H7 (cell line): Measurements from ENCODE around the gene HS3ST6. TPM values are rescaled to one million over a fixed set of nuclear protein-coding genes. Genes with fewer than 3 reads are reported as not detected.
"Not testable (repeated sequence)": the region's sequence is repeated elsewhere in the genome, so short reads cannot be mapped to it uniquely, and the experiment has no call there.

Source experiments
- DNase-seq: peaks from one replicate; pipeline ENCODE4 v3.0.0; 2012
- H3K27me3 ChIP-seq: 2 replicates; pipeline ENCODE4 v1.6.0; 2011; ENCODE audit warnings: mild to moderate bottlenecking, low read length; ENCODE audit not compliant: control insufficient read depth, insufficient read depth
- H3K36me3 ChIP-seq: replicated peaks from 2 replicates; pipeline ENCODE4 v1.5.1; 2011; ENCODE audit warnings: low read length; ENCODE audit not compliant: control insufficient read depth, insufficient read depth
- H3K4me3 ChIP-seq: 2 replicates; pipeline ENCODE4 v1.5.1; 2011; ENCODE audit warnings: low read depth, mild to moderate bottlenecking, control low read depth, low read length, moderate library complexity; ENCODE audit not compliant: insufficient read depth
- total RNA-seq: library from RNA; depleted of rRNA; stranded (reverse); fragments of >200 nt; shearing (Covaris generic); gene quantifications from 2 replicates; pipeline ENCODE4 v1.2.3, GENCODE V29; 2014

The HS3ST6 gene
- total RNA-seq, 1 experiment from 2014 or later, result not detected

DNA sequence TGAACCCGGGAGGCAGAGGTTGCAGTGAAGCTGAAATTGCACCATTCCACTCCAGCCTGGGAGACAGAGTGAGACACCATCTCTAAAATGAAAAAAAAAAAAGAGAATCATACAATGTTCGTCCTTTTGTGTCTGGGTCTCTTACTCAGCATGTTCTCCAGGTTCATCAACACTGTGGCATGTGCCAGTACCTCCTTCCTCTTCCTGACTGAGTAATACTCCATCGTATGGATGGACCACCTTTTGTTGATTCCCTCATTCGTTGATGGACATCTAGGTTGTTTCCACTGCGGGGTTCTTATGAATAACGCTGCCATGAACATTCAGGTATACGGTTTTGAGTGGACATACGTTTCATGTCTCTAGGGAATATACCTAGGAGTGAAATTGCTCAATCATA, 4.1 kb upstream of the HS3ST6 start:
- Histone ChIP-seq H3K36me3 (no peaks in the 10 kb centered on the region), H3K27me3 (peaks cover 62% of the 10 kb centered on the region), H3K4me3 (no peak overlapping the region)
- DNase-seq, result no peak

DNA sequence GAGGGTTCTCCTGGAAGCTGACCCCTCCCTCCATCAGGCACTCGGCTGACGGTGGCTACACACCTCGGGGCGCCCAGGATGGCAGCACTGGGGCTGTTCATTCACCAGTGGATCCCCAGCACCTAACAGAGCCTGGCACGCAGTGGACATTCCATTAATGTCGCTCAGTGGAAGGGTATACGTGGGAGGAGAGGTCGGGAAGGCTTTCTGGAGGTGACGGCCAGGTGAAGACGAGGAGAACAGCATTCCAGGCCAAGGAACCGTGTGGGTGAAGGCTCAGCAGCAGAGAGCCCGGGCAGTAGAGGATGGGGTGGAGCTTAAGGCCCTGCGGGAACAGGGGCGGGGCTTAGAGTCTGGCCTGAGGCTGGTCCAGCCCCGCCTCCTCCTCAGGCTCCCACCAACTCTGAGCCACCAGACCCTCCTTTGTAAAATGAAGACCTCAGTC, 2.5 kb upstream of the HS3ST6 start:
- peak; percentile 93 for DNase-seq
- no peak overlapping the region for H3K4me3 ChIP-seq
- H3K27me3 ChIP-seq, result peaks cover 78% of the 10 kb centered on the region
- no peaks in the 10 kb centered on the region for H3K36me3 ChIP-seq

DNA sequence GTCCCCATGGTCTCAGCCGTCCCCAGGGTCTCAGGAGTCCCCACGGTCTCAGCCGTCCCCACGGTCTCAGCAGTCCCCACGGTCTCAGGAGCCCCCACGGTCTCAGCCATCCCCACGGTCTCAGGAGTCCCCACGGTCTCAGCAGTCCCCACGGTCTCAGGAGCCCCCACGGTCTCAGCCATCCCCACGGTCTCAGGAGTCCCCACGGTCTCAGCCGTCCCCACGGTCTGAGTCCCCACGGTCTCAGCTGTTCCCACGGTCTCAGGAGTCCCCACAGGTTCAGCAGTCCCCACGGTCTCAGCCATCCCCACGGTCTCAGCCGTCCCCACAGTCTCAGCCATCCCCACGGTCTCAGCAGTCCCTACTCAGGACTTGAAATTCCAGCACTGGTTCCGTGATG, 1.9 kb upstream of the HS3ST6 start:
- DNase-seq, H3K4me3 ChIP-seq, H3K36me3 ChIP-seq: not testable (repeated sequence)
- peaks cover 82% of the 10 kb centered on the region for H3K27me3 ChIP-seq

DNA sequence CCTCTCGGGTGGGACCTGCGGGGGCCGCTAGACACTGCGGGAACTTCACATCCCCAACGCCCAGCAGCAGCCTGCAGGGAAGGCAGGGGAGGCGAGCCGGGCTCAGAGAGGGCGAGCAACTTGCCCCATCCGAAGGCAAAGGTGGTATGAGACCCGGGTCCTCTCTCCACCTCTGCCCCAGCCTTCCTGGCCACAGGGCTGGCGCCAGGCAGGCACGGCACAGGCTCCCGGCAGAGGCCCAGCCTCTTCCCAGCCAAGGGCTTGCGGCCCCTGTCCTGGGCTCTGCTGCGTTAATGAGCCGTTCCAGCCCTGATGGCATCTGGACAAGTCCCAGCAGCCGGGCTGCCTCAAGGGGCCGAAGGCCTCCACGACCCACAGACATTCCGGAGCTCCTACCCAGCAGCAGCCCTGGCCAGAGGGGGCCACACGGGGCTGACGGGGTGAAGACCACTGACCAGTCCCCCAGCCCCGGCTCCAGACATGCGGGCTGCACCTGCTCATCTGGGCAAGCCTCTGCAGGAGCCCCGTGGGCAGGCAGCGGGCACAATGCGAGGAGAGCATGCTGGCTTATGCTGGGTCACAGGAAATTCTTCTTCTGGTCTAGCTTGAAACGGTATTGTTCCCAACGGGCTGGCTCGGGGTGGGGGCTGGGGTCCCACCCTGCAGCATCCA, 1.2 kb upstream of the HS3ST6 start:
- peak; percentile 69 for DNase-seq
- no peak overlapping the region for H3K4me3 ChIP-seq
- H3K27me3 ChIP-seq, result peaks cover 85% of the 10 kb centered on the region
- H3K36me3 ChIP-seq, result no peaks in the 10 kb centered on the region

DNA sequence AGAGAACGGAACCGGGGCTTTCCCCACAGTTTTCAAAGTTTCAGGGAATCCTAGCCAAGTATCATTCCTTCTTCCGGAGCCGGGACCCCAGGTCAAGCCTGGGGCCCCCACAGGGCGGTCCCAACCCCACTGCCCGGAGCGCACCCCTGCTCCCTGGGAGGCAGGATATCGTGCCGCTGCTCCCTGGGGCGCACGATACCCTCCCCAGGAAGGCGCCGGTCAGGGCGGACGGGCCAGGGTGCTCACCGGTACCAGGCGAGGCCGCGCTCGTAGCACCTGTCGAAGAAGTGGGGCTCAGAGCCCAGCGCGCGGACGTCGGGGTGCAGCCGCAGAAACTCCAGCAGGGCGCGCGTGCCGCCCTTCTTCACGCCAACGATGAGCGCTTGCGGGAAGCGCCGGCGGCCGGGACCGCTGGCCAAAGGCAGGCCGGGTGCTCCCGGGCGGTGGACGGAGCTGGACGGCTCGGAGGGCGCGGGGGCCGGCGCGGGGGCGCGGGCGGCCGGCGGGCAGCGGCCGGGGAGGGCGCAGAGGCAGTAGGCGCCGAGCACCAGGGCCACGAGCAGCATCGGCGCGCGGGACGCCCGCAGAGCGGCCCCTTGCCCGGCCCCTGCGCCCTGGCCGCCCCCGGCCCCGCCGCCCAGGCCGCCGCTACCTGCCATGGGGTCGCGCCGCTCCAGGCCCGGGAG, 407 bp downstream of the HS3ST6 start:
- Histone ChIP-seq H3K27me3 (peaks cover 76% of the 10 kb centered on the region), H3K36me3 (no peaks in the 10 kb centered on the region), H3K4me3 (peak overlapping the region; percentile 23; the same call in 1 of the 2 replicates)
- peak; percentile 74 for DNase-seq

DNA sequence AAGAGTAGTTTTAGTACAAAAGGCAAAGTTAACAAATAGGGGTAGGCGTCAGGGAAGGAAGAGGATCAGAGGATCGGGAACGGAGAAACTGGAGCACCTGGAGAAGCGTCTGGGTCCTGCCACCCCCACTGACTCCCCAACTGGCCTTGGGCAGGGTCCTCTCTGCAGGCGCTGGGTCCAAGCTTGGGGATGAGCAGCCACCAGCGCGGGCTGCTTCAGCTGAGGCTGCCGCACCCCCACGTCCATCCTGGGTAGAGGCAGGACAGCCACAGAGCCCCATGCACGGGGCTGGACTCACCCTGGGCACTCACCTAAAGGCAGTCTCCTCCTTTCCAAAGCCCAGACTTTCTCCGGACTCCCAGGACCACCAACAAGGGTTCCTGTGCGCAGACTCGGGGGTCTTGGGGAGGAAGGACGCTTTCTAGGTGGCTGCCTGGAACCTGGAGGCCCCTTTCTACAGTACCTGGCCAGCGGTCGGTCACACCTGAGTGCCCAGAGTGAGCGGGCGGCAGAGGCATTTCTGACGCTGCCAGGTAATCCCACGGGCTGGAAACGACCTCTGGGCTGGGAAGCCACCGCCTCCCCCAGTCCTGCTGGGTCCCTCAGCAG, 1.1 kb downstream of the HS3ST6 start:
- H3K4me3 ChIP-seq, result peak overlapping the region; percentile 23; the same call in 1 of the 2 replicates
- H3K27me3 ChIP-seq, result peaks cover 69% of the 10 kb centered on the region
- peak; percentile 62 for DNase-seq
- no peaks in the 10 kb centered on the region for H3K36me3 ChIP-seq

DNA sequence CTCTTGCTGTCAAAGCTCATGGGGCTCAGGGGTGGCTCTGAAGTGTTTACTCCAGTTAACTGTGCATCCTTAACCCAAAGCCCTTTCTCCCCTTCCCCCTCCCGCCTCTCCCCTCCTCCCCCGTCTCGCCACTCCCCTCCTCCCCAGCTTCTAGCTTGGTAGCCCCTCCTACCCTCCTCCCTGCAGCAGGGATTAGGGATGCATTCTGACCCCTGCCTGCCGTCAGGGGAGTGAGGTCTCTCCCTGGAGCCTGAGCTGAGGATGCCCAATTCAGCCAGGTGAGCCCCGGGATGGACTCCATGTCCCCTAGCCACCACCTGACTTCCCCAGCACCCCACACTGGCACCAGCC, 1.6 kb downstream of the HS3ST6 start:
- H3K27me3 ChIP-seq, result peaks cover 68% of the 10 kb centered on the region
- DNase-seq, result peak; percentile 91
- H3K36me3 ChIP-seq, result no peaks in the 10 kb centered on the region
- peak overlapping the region; percentile 0; the same call in 1 of the 2 replicates for H3K4me3 ChIP-seq

DNA sequence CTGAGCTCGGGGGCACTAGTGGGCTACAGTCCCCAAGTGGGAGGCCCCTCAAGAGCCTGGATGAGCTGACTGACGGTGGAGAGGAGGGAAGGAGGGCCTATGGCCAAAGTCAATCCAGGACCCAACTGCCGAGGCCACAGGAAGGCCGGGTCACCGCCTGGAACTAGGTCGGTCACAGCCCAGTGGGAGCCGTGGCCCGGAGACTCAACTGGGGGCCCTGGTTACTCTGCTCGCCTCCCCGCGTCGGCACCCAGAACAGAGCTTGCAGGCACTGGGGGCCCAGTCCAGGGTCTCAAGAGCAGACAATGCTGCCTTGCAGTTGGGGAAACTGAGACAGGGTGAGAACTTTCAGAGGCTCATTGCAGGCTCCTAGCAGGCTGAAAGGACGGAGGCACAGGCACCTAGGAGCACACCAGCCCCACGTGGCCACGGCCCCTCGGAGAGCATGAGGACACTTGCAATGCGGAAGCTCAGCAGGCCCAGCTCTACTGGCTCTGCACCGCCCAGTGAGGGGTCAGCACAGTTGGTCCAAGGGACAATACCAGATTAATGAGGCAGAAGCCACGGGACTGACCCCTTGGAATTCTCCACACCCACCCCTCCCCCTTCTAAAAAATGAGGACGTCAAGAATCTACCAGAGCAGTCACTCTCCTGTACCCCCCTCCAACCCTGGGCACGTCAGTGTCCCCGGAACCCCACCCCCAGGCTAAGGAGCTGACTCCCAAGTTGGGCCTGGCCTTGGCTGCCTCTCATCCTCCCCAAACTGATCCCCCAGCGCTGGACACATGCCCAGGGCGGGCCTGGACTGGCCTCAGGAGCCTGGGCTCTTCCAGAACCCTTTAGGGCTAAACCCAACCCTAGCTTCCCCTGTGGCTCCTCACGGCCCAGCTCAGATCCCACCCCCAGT, 2.2 kb downstream of the HS3ST6 start:
- no peak for DNase-seq
- Histone ChIP-seq H3K36me3 (no peaks in the 10 kb centered on the region), H3K4me3 (no peak overlapping the region), H3K27me3 (peaks cover 64% of the 10 kb centered on the region)

DNA sequence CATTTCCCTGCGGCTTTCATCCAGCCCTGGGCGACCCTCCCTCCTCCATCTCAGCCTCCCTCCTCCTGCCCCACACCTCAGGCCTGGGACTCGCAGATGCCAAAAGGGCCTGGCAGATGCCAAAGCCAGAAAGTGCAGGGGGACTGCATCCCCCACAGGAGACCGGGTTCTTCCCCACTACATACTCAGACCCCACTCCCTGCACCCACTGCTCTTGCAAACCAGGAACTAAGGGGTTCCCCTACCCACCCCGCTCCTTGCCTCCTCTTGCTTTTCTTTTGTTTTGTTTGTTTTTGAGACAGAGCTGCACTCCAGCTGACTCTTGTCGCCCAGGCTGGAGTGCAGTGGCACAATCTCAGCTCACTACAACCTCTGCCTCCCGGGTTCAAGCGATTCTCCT, 3.2 kb downstream of the HS3ST6 start:
- no peak for DNase-seq
- peaks cover 55% of the 10 kb centered on the region for H3K27me3 ChIP-seq

DNA sequence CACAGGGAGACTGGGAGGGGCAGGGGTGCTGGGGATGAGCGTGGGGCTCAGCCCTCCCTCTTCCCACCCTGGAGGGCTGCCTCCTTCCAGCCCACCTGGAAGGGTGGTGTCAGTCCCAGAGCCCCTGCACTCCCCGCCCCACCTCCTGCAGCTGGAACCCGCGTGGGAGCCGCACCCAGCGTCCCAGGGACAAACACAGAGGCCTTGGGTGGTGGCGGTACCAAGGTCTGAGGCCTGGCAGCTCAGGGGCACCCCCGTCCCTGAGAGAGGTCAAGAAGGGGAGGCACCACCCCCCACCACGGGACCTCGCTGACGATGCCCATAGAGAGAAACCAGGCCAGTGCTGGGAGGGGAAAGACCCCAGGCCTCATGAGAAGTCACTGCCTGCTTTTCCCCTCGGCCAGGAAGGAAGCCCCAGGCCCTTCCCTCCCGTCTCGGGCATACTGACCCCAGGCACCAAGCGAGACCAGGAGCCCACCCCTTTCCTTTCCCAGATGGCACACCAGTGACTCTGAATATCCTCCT, 4.1 kb downstream of the HS3ST6 start:
- Histone ChIP-seq H3K4me3 (no peak overlapping the region), H3K27me3 (peaks cover 46% of the 10 kb centered on the region), H3K36me3 (no peaks in the 10 kb centered on the region)
- DNase-seq, result peak; percentile 67

More for the DNA sequence above, 3.2 kb downstream of the HS3ST6 start:
- Histone ChIP-seq H3K36me3 (no peaks in the 10 kb centered on the region), H3K4me3 (no peak overlapping the region)

DNA sequence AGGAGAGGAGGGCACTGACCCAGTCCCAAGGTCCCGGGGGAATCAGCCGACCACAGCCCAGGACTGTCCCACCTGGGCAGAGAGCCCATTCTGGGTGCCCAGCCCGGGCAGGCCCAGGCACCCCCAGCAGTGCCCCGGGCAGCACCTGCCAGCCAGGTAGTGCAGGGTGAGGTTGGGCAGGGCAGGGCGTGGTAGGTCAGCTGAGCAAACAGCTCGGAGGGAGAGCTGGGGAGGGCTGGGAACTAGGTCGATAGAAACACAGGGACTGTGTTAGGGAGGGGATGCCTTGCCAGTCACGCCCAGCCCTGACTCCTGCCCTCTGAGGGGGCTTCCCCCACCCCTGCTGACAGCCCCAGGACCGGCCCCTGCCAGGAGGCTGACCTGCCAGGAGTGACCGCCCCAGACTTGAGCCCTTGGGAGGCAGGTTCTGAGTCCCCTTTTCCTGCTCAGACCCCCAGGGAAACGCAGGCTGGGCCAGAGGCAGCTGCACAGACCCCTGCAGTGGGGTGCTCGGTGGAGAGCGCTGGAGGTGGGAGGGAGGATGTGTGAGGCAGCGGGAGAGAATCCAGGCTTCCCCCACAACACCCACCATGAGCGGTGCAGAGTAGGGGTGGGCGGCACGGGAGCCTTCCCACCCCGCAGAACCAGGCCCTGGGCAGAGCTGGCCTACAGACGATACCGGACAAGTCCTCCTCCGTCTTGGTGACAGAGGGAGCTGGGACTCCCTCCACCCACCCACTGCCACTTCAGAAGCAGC, 4.7 kb downstream of the HS3ST6 start:
- DNase-seq, result peak; percentile 66
- Histone ChIP-seq H3K27me3 (peaks cover 40% of the 10 kb centered on the region), H3K36me3 (no peaks in the 10 kb centered on the region), H3K4me3 (no peak overlapping the region)

DNA sequence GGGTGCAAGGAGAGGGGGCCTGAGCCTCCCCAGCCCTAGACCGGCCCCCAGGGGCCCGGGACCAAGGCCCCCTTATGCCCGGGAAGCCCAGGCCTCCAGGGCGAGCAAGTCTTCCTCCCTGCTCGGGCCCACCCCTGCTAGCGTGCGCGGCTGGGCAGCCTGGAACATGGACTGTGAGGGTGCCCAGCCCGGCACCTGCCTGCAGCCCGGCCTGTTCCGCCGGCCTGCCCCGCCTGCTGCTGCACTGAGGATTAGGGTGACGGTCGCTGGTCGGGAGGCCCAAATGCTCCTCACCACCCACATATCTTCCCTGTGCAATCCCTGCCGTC, 6.0 kb downstream of the HS3ST6 start:
- Histone ChIP-seq H3K4me3 (no peak overlapping the region), H3K27me3 (peaks cover 34% of the 10 kb centered on the region), H3K36me3 (no peaks in the 10 kb centered on the region)
- DNase-seq, result no peak

DNA sequence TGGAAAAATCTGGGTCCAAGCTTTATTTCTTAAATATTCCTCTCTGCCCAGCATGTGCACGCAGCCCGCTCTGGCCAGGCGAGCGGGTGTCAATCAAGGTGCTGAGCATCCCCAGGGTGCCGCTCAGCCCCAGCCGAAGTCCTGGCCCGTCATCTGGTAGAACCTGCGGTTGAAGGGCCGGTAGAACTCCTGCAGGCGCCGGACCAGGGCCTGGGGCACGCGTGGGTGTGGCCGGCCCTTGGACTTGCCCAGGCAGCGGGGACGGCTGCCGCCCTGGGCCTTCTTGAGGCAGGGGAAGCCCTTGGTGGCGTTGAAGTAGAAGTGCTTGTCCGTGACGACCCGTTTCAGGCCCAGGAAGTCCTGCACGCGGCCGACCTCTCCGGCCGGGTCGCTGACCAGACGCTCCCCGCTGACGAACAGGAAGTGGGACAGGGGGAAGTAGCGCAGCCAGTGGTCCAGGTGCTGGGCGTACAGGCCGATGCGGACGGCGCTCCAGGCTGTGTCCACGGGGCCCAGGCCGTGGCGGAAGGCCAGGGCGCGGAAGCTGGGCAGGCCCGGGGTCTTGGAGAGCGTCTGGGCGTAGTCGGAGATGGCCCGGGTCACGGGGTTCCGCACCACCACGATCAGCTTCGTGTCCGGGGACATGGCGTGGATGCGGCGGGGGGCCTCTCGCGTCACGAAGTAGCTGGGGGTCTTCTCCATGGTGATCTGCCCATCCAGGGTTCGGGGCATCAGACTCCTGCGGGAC, 6.6 kb downstream of the HS3ST6 start:
- peaks cover 29% of the 10 kb centered on the region for H3K27me3 ChIP-seq
- peak; percentile 62 for DNase-seq
- H3K4me3 ChIP-seq, result no peak overlapping the region
- no peaks in the 10 kb centered on the region for H3K36me3 ChIP-seq
